ENCODE results near the gene IL1RAPL1.
"Not testable (repeated sequence)": the region's sequence is repeated elsewhere in the genome, so short reads cannot be mapped to it uniquely, and the experiment has no call there.

Gene IL1RAPL1

GRCh38 chrX:28766561-28766960 is 179.3 kb downstream of the IL1RAPL1 start:
- not testable (repeated sequence) for DNase-seq (ENCODE audit: low read depth in 1 of 2, low spot score in 1 of 2)

- no peak for DNase-seq (ENCODE audit: low read depth in 1 of 2, low spot score in 1 of 2)
Measured at GRCh38 chrX:28773807-28774206, 186.6 kb downstream of the IL1RAPL1 start.

GRCh38 chrX:28787206-28787605 is 200.0 kb downstream of the IL1RAPL1 start:
- no peak for DNase-seq (ENCODE audit: low read depth in 1 of 2, low spot score in 1 of 2)

- DNase-seq (ENCODE audit: low read depth in 1 of 2, low spot score in 1 of 2): not testable (repeated sequence)
Measured at GRCh38 chrX:28800671-28801070, 213.4 kb downstream of the IL1RAPL1 start.

- DNase-seq (ENCODE audit: low read depth in 1 of 2, low spot score in 1 of 2): no peak
Measured at GRCh38 chrX:28802625-28803024, 215.4 kb downstream of the IL1RAPL1 start.

- DNase-seq (ENCODE audit: low read depth in 1 of 2, low spot score in 1 of 2): no peak
Measured at GRCh38 chrX:28835991-28836390, 248.7 kb downstream of the IL1RAPL1 start.

GRCh38 chrX:28843817-28844216 is 256.6 kb downstream of the IL1RAPL1 start:
- DNase-seq (ENCODE audit: low read depth in 1 of 2, low spot score in 1 of 2): no peak

GRCh38 chrX:28847423-28847822 is 260.2 kb downstream of the IL1RAPL1 start:
- no peak for DNase-seq (ENCODE audit: low read depth in 1 of 2, low spot score in 1 of 2)

GRCh38 chrX:28848707-28849106 is 261.5 kb downstream of the IL1RAPL1 start:
- no peak for DNase-seq (ENCODE audit: low read depth in 1 of 2, low spot score in 1 of 2)

GRCh38 chrX:28850955-28851354 is 263.7 kb downstream of the IL1RAPL1 start:
- DNase-seq (ENCODE audit: low read depth in 1 of 2, low spot score in 1 of 2): no peak

- no peak for DNase-seq (ENCODE audit: low read depth in 1 of 2, low spot score in 1 of 2)
Measured at GRCh38 chrX:28851871-28852270, 264.6 kb downstream of the IL1RAPL1 start.

GRCh38 chrX:28854637-28855036 is 267.4 kb downstream of the IL1RAPL1 start:
- no peak for DNase-seq (ENCODE audit: low read depth in 1 of 2, low spot score in 1 of 2)

GRCh38 chrX:28876408-28876807 is 289.2 kb downstream of the IL1RAPL1 start:
- DNase-seq (ENCODE audit: low read depth in 1 of 2, low spot score in 1 of 2): no peak

GRCh38 chrX:28876901-28877300 is 289.7 kb downstream of the IL1RAPL1 start:
- no peak for DNase-seq (ENCODE audit: low read depth in 1 of 2, low spot score in 1 of 2)

GRCh38 chrX:28880136-28880535 is 292.9 kb downstream of the IL1RAPL1 start:
- DNase-seq (ENCODE audit: low read depth in 1 of 2, low spot score in 1 of 2): no peak

GRCh38 chrX:28884823-28885222 is 297.6 kb downstream of the IL1RAPL1 start:
- no peak for DNase-seq (ENCODE audit: low read depth in 1 of 2, low spot score in 1 of 2)

GRCh38 chrX:28888416-28888815 is 301.2 kb downstream of the IL1RAPL1 start:
- DNase-seq (ENCODE audit: low read depth in 1 of 2, low spot score in 1 of 2): no peak

- no peak for DNase-seq (ENCODE audit: low read depth in 1 of 2, low spot score in 1 of 2)
Measured at GRCh38 chrX:28889591-28890090, 302.4 kb downstream of the IL1RAPL1 start.

GRCh38 chrX:28901637-28902036 is 314.4 kb downstream of the IL1RAPL1 start:
- no peak for DNase-seq (ENCODE audit: low read depth in 1 of 2, low spot score in 1 of 2)

GRCh38 chrX:28910487-28910886 is 323.2 kb downstream of the IL1RAPL1 start:
- DNase-seq (ENCODE audit: low read depth in 1 of 2, low spot score in 1 of 2): no peak

- DNase-seq (ENCODE audit: low read depth in 1 of 2, low spot score in 1 of 2): no peak
Measured at GRCh38 chrX:28920153-28920943, 333.1 kb downstream of the IL1RAPL1 start.

- DNase-seq (ENCODE audit: low read depth in 1 of 2, low spot score in 1 of 2): no peak
Measured at GRCh38 chrX:28922106-28922505, 334.9 kb downstream of the IL1RAPL1 start.

GRCh38 chrX:28946846-28947245 is 359.6 kb downstream of the IL1RAPL1 start:
- no peak for DNase-seq (ENCODE audit: low read depth in 1 of 2, low spot score in 1 of 2)

Measured in activated CD4-positive, alpha-beta T cell treated with anti-CD3 and anti-CD28 coated beads, Interleukin-2, amount 50 U/mL, for 24 hours (primary cell).